Measurements from ENCODE around the gene SPACA9.

GRCh38 chr9:132908635-132909034 is 29.9 kb downstream of the SPACA9 start:
- TF ChIP-seq POLR2A (IDR thresholded peaks at IDR 0.05): no peak
- no peak for TF ChIP-seq CTCF (IDR thresholded peaks at IDR 0.05)
- TF ChIP-seq POLR2AphosphoS5 (IDR thresholded peaks at IDR 0.05): no peak

Measured in transverse colon (tissue), 4 donors.